Thymus (tissue), 11 donors: ENCODE data around the gene KIF2A. TPM values are rescaled to one million over a fixed set of nuclear protein-coding genes. Genes with fewer than 3 reads are reported as not detected.

Source experiments
- DNase-seq, 9 donors: peaks; one replicate each; pipeline ENCODE4 v3.0.0-alpha.2; 2013; ENCODE audit warnings: low spot score in 9 of 9, low read depth in 6 of 9, missing footprints in 1 of 9
- H3K27ac ChIP-seq, 2 donors: one replicate each; pipeline ENCODE4 v1.5.1; 2013; ENCODE audit warnings: control low read depth in 1 of 2, low read depth in 1 of 2, low read length in 1 of 2, mild to moderate bottlenecking in 1 of 2, moderate library complexity in 1 of 2
- H3K27me3 ChIP-seq, 2 donors: one replicate each; pipeline ENCODE4 v1.5.1; 2013; ENCODE audit warnings: low read length in 1 of 2; ENCODE audit not compliant: control insufficient read depth in 2 of 2, insufficient read depth in 1 of 2
- H3K36me3 ChIP-seq, 2 donors: one replicate each; pipeline ENCODE4 v1.5.1; 2013; ENCODE audit warnings: low read length in 1 of 2, mild to moderate bottlenecking in 1 of 2, moderate library complexity in 1 of 2; ENCODE audit not compliant: control insufficient read depth in 2 of 2, insufficient read depth in 2 of 2
- H3K4me1 ChIP-seq, 2 donors: one replicate each; pipeline ENCODE4 v1.5.1; 2013; ENCODE audit warnings: low read length in 2 of 2; ENCODE audit not compliant: control insufficient read depth in 2 of 2, insufficient read depth in 2 of 2
- H3K4me3 ChIP-seq, 2 donors: one replicate each; pipeline ENCODE4 v1.5.1; 2013; ENCODE audit warnings: low read length in 2 of 2, control low read depth in 1 of 2, mild to moderate bottlenecking in 1 of 2
- H3K9me3 ChIP-seq, 2 donors: one replicate each; pipeline ENCODE4 v1.5.1; 2013; ENCODE audit warnings: low read length in 1 of 2, mild to moderate bottlenecking in 1 of 2; ENCODE audit not compliant: control insufficient read depth in 2 of 2, insufficient read depth in 1 of 2
- WGBS: extraction: QIAGEN DNeasy Blood & Tissue Kit; methylation state at CpG from one replicate; pipeline ENCODE4 v1.1.7; 2013; 5-methylcytosine and 5-hydroxymethylcytosine counted together
- polyA plus RNA-seq: library from polyadenylated mRNA; stranded (reverse); fragments of 200-250 nt; gene quantifications from one replicate; pipeline ENCODE4 v1.2.3, GENCODE V29; 2013
- total RNA-seq: library from RNA; stranded (reverse); fragments of 120-200 nt; gene quantifications from one replicate; pipeline ENCODE4 v1.2.4, GENCODE V29; 2013
- donor health status: healthy.

The KIF2A gene
- total and polyA plus RNA-seq, 2 donors, result 14.7 to 70.5 TPM

GRCh38 chr5:62343428-62343827 is 37.4 kb downstream of the KIF2A start:
- no peak overlapping the region for H3K27ac ChIP-seq
- H3K4me3 ChIP-seq, result no peak overlapping the region
- peaks cover 3 to 12% of the 10 kb centered on the region in 2 donors for H3K36me3 ChIP-seq
- H3K9me3 ChIP-seq, result no peaks in the 10 kb centered on the region
- no peak for DNase-seq
- peaks cover 9 to 12% of the 10 kb centered on the region in 2 donors for H3K4me1 ChIP-seq
- H3K27me3 ChIP-seq, result no peaks in the 10 kb centered on the region
- WGBS, result 97% methylated on average over 1 of the region's 1 CpG

- H3K27me3 ChIP-seq, result no peaks in the 10 kb centered on the region
- peaks cover under 1 to 8% of the 10 kb centered on the region in 2 donors for H3K4me1 ChIP-seq
- H3K27ac ChIP-seq, result no peak overlapping the region
- no peak for DNase-seq
- peaks cover 8 to 33% of the 10 kb centered on the region in 2 donors for H3K36me3 ChIP-seq
- H3K9me3 ChIP-seq, result no peaks in the 10 kb centered on the region
- no peak overlapping the region for H3K4me3 ChIP-seq
- WGBS, result over 99% methylated on average over 2 of the region's 2 CpGs
Observed at GRCh38 chr5:62346748-62347147, 40.7 kb downstream of the KIF2A start.

- WGBS, result 100% methylated on average over 1 of the region's 1 CpG
- no peaks in the 10 kb centered on the region for H3K27me3 ChIP-seq
- H3K4me1 ChIP-seq, result no peaks in the 10 kb centered on the region
- no peaks in the 10 kb centered on the region for H3K9me3 ChIP-seq
- no peak for DNase-seq
- H3K4me3 ChIP-seq, result no peak overlapping the region
- peaks cover 11 to 41% of the 10 kb centered on the region in 2 donors for H3K36me3 ChIP-seq
- H3K27ac ChIP-seq, result no peak overlapping the region
Observed at GRCh38 chr5:62347928-62348327, 41.9 kb downstream of the KIF2A start.

- H3K4me3 ChIP-seq, result no peak overlapping the region
- peaks cover 8 to 44% of the 10 kb centered on the region in 2 donors for H3K36me3 ChIP-seq
- H3K9me3 ChIP-seq, result no peaks in the 10 kb centered on the region
- no peaks in the 10 kb centered on the region for H3K27me3 ChIP-seq
- H3K4me1 ChIP-seq, result no peaks in the 10 kb centered on the region
- DNase-seq, result no peak
- H3K27ac ChIP-seq, result no peak overlapping the region
- 96% methylated on average over 1 of the region's 1 CpG for WGBS
Observed at GRCh38 chr5:62348723-62349481, 42.9 kb downstream of the KIF2A start.

- H3K9me3 ChIP-seq, result no peaks in the 10 kb centered on the region
- DNase-seq, result peak in 7 of 9 donors; percentile 15 to 59 (median 21)
- H3K4me3 ChIP-seq, result no peak overlapping the region
- peaks cover 8 to 48% of the 10 kb centered on the region in 2 donors for H3K36me3 ChIP-seq
- no peaks in the 10 kb centered on the region for H3K4me1 ChIP-seq
- no peaks in the 10 kb centered on the region for H3K27me3 ChIP-seq
- no peak overlapping the region for H3K27ac ChIP-seq
Observed at GRCh38 chr5:62354028-62354874, 48.2 kb downstream of the KIF2A start.

- Histone ChIP-seq H3K4me3 (no peak overlapping the region), H3K4me1 (no peaks in the 10 kb centered on the region), H3K27ac (no peak overlapping the region), H3K36me3 (peaks cover 12 to 46% of the 10 kb centered on the region in 2 donors), H3K27me3 (no peaks in the 10 kb centered on the region), H3K9me3 (no peaks in the 10 kb centered on the region)
- no peak for DNase-seq
- 97% methylated on average over 3 of the region's 3 CpGs for WGBS
Observed at GRCh38 chr5:62362701-62363100, 56.7 kb downstream of the KIF2A start.

- 96% methylated on average over 2 of the region's 2 CpGs for WGBS
- no peak for DNase-seq
- H3K4me3 ChIP-seq, result no peak overlapping the region
- H3K27me3 ChIP-seq, result no peaks in the 10 kb centered on the region
- peaks cover 13 to 47% of the 10 kb centered on the region in 2 donors for H3K36me3 ChIP-seq
- no peak overlapping the region for H3K27ac ChIP-seq
- H3K9me3 ChIP-seq, result no peaks in the 10 kb centered on the region
- H3K4me1 ChIP-seq, result no peaks in the 10 kb centered on the region
Observed at GRCh38 chr5:62369039-62369438, 63.0 kb downstream of the KIF2A start.

- Histone ChIP-seq H3K4me3 (no peak overlapping the region), H3K27ac (no peak overlapping the region), H3K36me3 (peaks cover 12 to 42% of the 10 kb centered on the region in 2 donors), H3K27me3 (no peaks in the 10 kb centered on the region), H3K9me3 (no peaks in the 10 kb centered on the region), H3K4me1 (no peaks in the 10 kb centered on the region)
- DNase-seq, result no peak
Observed at GRCh38 chr5:62371409-62371808, 65.4 kb downstream of the KIF2A start.

GRCh38 chr5:62372600-62372999 is 66.6 kb downstream of the KIF2A start:
- H3K4me3 ChIP-seq, result no peak overlapping the region
- no peaks in the 10 kb centered on the region for H3K9me3 ChIP-seq
- over 99% methylated on average over 3 of the region's 3 CpGs for WGBS
- H3K27me3 ChIP-seq, result no peaks in the 10 kb centered on the region
- H3K27ac ChIP-seq, result no peak overlapping the region
- H3K36me3 ChIP-seq, result peaks cover 15 to 48% of the 10 kb centered on the region in 2 donors
- no peaks in the 10 kb centered on the region for H3K4me1 ChIP-seq
- DNase-seq, result no peak
